ENCODE data around the gene WDR37.

WDR37 gene

DNA sequence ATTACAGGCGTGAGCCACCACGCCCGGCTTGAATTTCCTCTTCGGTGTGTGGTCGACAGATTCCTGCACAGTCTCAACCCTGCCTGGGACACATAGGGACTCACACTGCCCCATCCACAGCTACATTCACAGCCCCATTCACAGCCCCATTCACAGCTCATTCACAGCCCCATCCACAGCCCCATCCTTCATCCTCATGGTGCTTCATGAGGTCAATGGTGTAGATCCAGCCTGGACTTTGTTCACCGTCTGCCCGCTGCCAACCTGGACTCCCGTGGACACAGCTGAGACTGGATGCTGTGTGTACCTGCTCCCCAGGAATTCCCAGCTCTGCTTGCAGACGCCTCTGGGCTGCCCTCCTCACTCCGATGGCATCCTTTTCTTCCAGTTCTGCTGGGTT, 35.7 kb upstream of the WDR37 start:
- Histone ChIP-seq H4K20me1 (ENCODE audit: control insufficient read depth, insufficient read depth, low read depth, low read length) (no peaks in the 10 kb centered on the region), H3K4me2 (ENCODE audit: low read length) (no peak overlapping the region), H3K36me3 (ENCODE audit: control insufficient read depth, low read length) (peaks cover 46% of the 10 kb centered on the region), H3K27me3 (ENCODE audit: control insufficient read depth, low read length) (no peaks in the 10 kb centered on the region), H3K9me3 (ENCODE audit: control insufficient read depth, insufficient read depth, low read length) (no peaks in the 10 kb centered on the region), H3F3A (ENCODE audit: control insufficient read depth, insufficient read depth) (peaks cover 11% of the 10 kb centered on the region), H3K4me1 (ENCODE audit: control insufficient read depth, low read length) (no peaks in the 10 kb centered on the region), H3K27ac (ENCODE audit: low read depth, low read length) (no peak overlapping the region), H3K4me3 (ENCODE audit: low read length) (no peak overlapping the region), H3K9me2 (replicated peaks; ENCODE audit: control insufficient read depth, low read length) (no peaks in the 10 kb centered on the region), H3K79me2 (ENCODE audit: control insufficient read depth, low read length) (no peaks in the 10 kb centered on the region)
- TF ChIP-seq EZH2phosphoT487 (IDR thresholded peaks at IDR 0.05; ENCODE audit: borderline replicate concordance, low read length), result no peak
- TF ChIP-seq, protein P1, sequence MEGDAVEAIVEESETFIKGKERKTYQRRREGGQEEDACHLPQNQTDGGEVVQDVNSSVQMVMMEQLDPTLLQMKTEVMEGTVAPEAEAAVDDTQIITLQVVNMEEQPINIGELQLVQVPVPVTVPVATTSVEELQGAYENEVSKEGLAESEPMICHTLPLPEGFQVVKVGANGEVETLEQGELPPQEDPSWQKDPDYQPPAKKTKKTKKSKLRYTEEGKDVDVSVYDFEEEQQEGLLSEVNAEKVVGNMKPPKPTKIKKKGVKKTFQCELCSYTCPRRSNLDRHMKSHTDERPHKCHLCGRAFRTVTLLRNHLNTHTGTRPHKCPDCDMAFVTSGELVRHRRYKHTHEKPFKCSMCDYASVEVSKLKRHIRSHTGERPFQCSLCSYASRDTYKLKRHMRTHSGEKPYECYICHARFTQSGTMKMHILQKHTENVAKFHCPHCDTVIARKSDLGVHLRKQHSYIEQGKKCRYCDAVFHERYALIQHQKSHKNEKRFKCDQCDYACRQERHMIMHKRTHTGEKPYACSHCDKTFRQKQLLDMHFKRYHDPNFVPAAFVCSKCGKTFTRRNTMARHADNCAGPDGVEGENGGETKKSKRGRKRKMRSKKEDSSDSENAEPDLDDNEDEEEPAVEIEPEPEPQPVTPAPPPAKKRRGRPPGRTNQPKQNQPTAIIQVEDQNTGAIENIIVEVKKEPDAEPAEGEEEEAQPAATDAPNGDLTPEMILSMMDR (IDR thresholded peaks at IDR 0.05; ENCODE audit: low read depth, low read length, poor library complexity, severe bottlenecking), result no peak

GRCh38 chr10:1020958-1021357, 35.2 kb upstream of the WDR37 start:
- Histone ChIP-seq H3K27ac (ENCODE audit: low read depth, low read length) (no peak overlapping the region), H4K20me1 (ENCODE audit: control insufficient read depth, insufficient read depth, low read depth, low read length) (no peaks in the 10 kb centered on the region), H3K4me3 (ENCODE audit: low read length) (no peak overlapping the region), H3F3A (ENCODE audit: control insufficient read depth, insufficient read depth) (peaks cover 11% of the 10 kb centered on the region), H3K9me3 (ENCODE audit: control insufficient read depth, insufficient read depth, low read length) (no peaks in the 10 kb centered on the region), H3K4me1 (ENCODE audit: control insufficient read depth, low read length) (no peaks in the 10 kb centered on the region), H3K27me3 (ENCODE audit: control insufficient read depth, low read length) (no peaks in the 10 kb centered on the region), H3K36me3 (ENCODE audit: control insufficient read depth, low read length) (peaks cover 42% of the 10 kb centered on the region), H3K4me2 (ENCODE audit: low read length) (no peak overlapping the region), H3K9me2 (replicated peaks; ENCODE audit: control insufficient read depth, low read length) (no peaks in the 10 kb centered on the region), H3K79me2 (ENCODE audit: control insufficient read depth, low read length) (no peaks in the 10 kb centered on the region)
- no peak for TF ChIP-seq EZH2phosphoT487 (IDR thresholded peaks at IDR 0.05; ENCODE audit: borderline replicate concordance, low read length)
- TF ChIP-seq, protein P1 (IDR thresholded peaks at IDR 0.05; ENCODE audit: low read depth, low read length, poor library complexity, severe bottlenecking), result no peak

- Histone ChIP-seq H3K9me2 (replicated peaks; ENCODE audit: control insufficient read depth, low read length) (no peaks in the 10 kb centered on the region), H3F3A (ENCODE audit: control insufficient read depth, insufficient read depth) (peaks cover 7% of the 10 kb centered on the region), H3K27ac (ENCODE audit: low read depth, low read length) (no peak overlapping the region), H3K4me2 (ENCODE audit: low read length) (no peak overlapping the region), H3K36me3 (ENCODE audit: control insufficient read depth, low read length) (peaks cover 27% of the 10 kb centered on the region), H4K20me1 (ENCODE audit: control insufficient read depth, insufficient read depth, low read depth, low read length) (no peaks in the 10 kb centered on the region), H3K4me1 (ENCODE audit: control insufficient read depth, low read length) (no peaks in the 10 kb centered on the region), H3K27me3 (ENCODE audit: control insufficient read depth, low read length) (no peaks in the 10 kb centered on the region), H3K79me2 (ENCODE audit: control insufficient read depth, low read length) (no peaks in the 10 kb centered on the region), H3K4me3 (ENCODE audit: low read length) (no peak overlapping the region), H3K9me3 (ENCODE audit: control insufficient read depth, insufficient read depth, low read length) (no peaks in the 10 kb centered on the region)
- TF ChIP-seq EZH2phosphoT487 (IDR thresholded peaks at IDR 0.05; ENCODE audit: borderline replicate concordance, low read length), result no peak
- TF ChIP-seq, protein P1 (IDR thresholded peaks at IDR 0.05; ENCODE audit: low read depth, low read length, poor library complexity, severe bottlenecking), result no peak
Measured at GRCh38 chr10:1022413-1022812, 33.8 kb upstream of the WDR37 start.

All from DOHH2 (cell line).